OCI-LY7 (cell line): ENCODE measurements around the gene RHBDD3. TPM values are rescaled to one million over a fixed set of nuclear protein-coding genes. Genes with fewer than 3 reads are reported as not detected.

Source experiments
- BruUV-seq: library from RNA; stranded (reverse); fragments of 400-500 nt; replicated peaks from 2 replicates; lab custom pipeline; 2021; lab: Mats Ljungman, UMichigan
- CTCF ChIA-PET: fragments of 300-600 bp; sonication (Branson Sonifier 250); formaldehyde crosslinking; loops from one replicate; lab custom pipeline; 2022; ENCODE audit warnings: antibody characterized with exemption; ENCODE audit not compliant: unreplicated experiment; lab: Charles Lee
- POLR2A ChIA-PET: fragments of 300-600 bp; sonication (Branson Sonifier 250); formaldehyde crosslinking; loops from one replicate; lab custom pipeline; 2022; ENCODE audit warnings: antibody characterized with exemption; lab: Charles Lee
- DNase-seq: peaks from one replicate; pipeline ENCODE4 v3.0.0-alpha.2; 2015; ENCODE audit warnings: low spot score
- H2AFZ ChIP-seq: fragments of 200-600 bp; sonication (generic), shearing (Covaris generic); 2 replicates; pipeline ENCODE4 v1.6.1; 2014; ENCODE audit warnings: mild to moderate bottlenecking, antibody characterized with exemption, low read length, moderate library complexity
- H3K27ac ChIP-seq: fragments of 200-600 bp; sonication (generic); 2 replicates; pipeline ENCODE4 v1.5.1; 2014; ENCODE audit warnings: mixed run types, low read depth, mild to moderate bottlenecking, moderate library complexity, low read length, inconsistent platforms; ENCODE audit not compliant: poor library complexity, severe bottlenecking
- H3K36me3 ChIP-seq: fragments of 200-600 bp; sonication (generic); 2 replicates; pipeline ENCODE4 v1.6.1; 2014; ENCODE audit warnings: mild to moderate bottlenecking, antibody characterized with exemption, low read length, moderate library complexity, mixed read lengths; ENCODE audit not compliant: insufficient read depth
- H3K4me1 ChIP-seq: fragments of 200-600 bp; sonication (generic); 2 replicates; pipeline ENCODE4 v1.5.1; 2014; ENCODE audit warnings: mild to moderate bottlenecking, low read length; ENCODE audit not compliant: insufficient read depth, poor library complexity, severe bottlenecking
- H3K4me2 ChIP-seq: fragments of 200-600 bp; sonication (generic); 2 replicates; pipeline ENCODE4 v1.6.1; 2014; ENCODE audit warnings: mild to moderate bottlenecking, low read length
- H3K4me3 ChIP-seq: fragments of 200-600 bp; sonication (generic); 2 replicates; pipeline ENCODE4 v1.5.1; 2014; ENCODE audit warnings: mild to moderate bottlenecking, low read depth, low read length; ENCODE audit not compliant: poor library complexity, severe bottlenecking
- H3K79me2 ChIP-seq: fragments of 200-600 bp; sonication (generic); 2 replicates; pipeline ENCODE4 v1.6.1; 2016; ENCODE audit warnings: low read depth, mild to moderate bottlenecking, low read length, moderate library complexity, mixed read lengths; ENCODE audit not compliant: insufficient read depth
- H3K9me2 ChIP-seq: fragments of 200-600 bp; sonication (generic); 2 replicates; pipeline ENCODE4 v1.6.1; 2016; ENCODE audit warnings: mild to moderate bottlenecking, low read length, mixed read lengths; ENCODE audit not compliant: insufficient read depth
- H3K9me3 ChIP-seq: fragments of 200-600 bp; sonication (generic); 2 replicates; pipeline ENCODE4 v1.6.1; 2014; ENCODE audit warnings: mild to moderate bottlenecking, mixed run types, low read length, mixed read lengths
- H4K20me1 ChIP-seq: fragments of 200-600 bp; sonication (generic); 2 replicates; pipeline ENCODE4 v1.6.1; 2014; ENCODE audit warnings: mild to moderate bottlenecking, antibody characterized with exemption, low read length, moderate library complexity, mixed read lengths; ENCODE audit not compliant: insufficient read depth
- CTCF ChIP-seq: fragments of 200-600 bp; sonication (generic); conservative IDR thresholded peaks from 2 replicates; pipeline ENCODE4 v1.5.1; 2014; ENCODE audit warnings: mild to moderate bottlenecking, antibody characterized with exemption, low read length, moderate library complexity, mixed read lengths
- EZH2phosphoT487 ChIP-seq: fragments of 200-600 bp; sonication (generic); IDR thresholded peaks from 2 replicates; pipeline ENCODE4 v1.6.1; 2018; ENCODE audit warnings: low read depth, borderline replicate concordance, mild to moderate bottlenecking, mixed run types, antibody characterized with exemption, low read length, moderate library complexity, mixed read lengths
- intact Hi-C: fragments of 100-400 bp; cut with micrococcal nuclease; formaldehyde crosslinking; loops from one replicate; pipeline ENCODE4 v1.10.0; 2022; ENCODE audit not compliant: unreplicated experiment
- total RNA-seq, 2 experiments: library from RNA; depleted of rRNA in 1 of 2; stranded (reverse); fragments of >200 nt in 1 of 2; shearing (Covaris generic) in 1 of 2; gene quantifications; 2 replicates each; pipeline ENCODE4 v1.2.3, GENCODE V29; 2014 to 2022

RHBDD3 gene
- total RNA-seq, 2 experiments from 2014 or later, result 39.2 to 44.5 TPM

DNA sequence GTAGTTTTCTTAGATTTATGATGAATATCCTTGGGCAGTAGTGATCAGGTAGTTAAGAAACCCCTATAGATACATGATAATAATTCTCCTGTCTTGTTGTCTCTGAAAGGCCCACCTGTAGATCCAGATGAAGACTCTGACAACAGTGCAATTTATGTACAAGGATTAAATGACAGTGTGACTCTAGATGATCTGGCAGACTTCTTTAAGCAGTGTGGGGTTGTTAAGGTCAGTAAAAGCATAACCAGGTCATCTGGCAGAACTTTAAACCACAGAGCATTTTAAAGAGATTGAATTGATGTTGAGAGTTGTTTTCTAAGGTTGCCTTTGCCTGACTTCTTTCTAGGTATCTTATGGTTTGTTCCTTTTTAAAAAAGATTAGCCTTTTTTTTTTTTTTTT lies 24.6 kb upstream of the RHBDD3 start:
- no TSS peak for BruUV-seq
- Histone ChIP-seq H3K4me1 (no peaks in the 10 kb centered on the region), H3K36me3 (peaks cover 100% of the 10 kb centered on the region), H3K79me2 (peaks cover 7% of the 10 kb centered on the region; the same call in 1 of the 2 replicates), H3K4me2 (no peak overlapping the region), H3K27ac (no peak overlapping the region), H3K9me2 (no peaks in the 10 kb centered on the region), H4K20me1 (no peaks in the 10 kb centered on the region), H2AFZ (no peak overlapping the region), H3K9me3 (no peaks in the 10 kb centered on the region), H3K4me3 (no peak overlapping the region)
- TF ChIP-seq EZH2phosphoT487 (no peak), CTCF (no peak)
- intact Hi-C loops, result no loop called here
- DNase-seq, result no peak
- ChIA-PET CTCF (no interaction called here), POLR2A (no interaction called here)

GRCh38 chr22:29291215-29291614 lies 23.4 kb upstream of the RHBDD3 start:
- intact Hi-C loops, result no loop called here
- POLR2A ChIA-PET, result no interaction called here

More at GRCh38 chr22:29291215-29291614, 23.4 kb upstream of the RHBDD3 start:
- Histone ChIP-seq H4K20me1 (no peaks in the 10 kb centered on the region), H3K4me2 (no peak overlapping the region), H3K79me2 (peaks cover 7% of the 10 kb centered on the region; the same call in 1 of the 2 replicates), H3K36me3 (peaks cover 100% of the 10 kb centered on the region), H3K4me1 (no peaks in the 10 kb centered on the region), H3K27ac (no peak overlapping the region), H3K9me2 (no peaks in the 10 kb centered on the region), H3K4me3 (no peak overlapping the region), H2AFZ (no peak overlapping the region), H3K9me3 (no peaks in the 10 kb centered on the region)
- no peak for DNase-seq
- TF ChIP-seq CTCF (no peak), EZH2phosphoT487 (no peak)
- CTCF ChIA-PET, result no interaction called here
- no TSS peak for BruUV-seq
